Activated B cell treated with CpG ODN at 0.5 μM for 24 hours (primary cell): Measurements from ENCODE around the gene CCL7. TPM values are rescaled to one million over a fixed set of nuclear protein-coding genes. Genes with fewer than 3 reads are reported as not detected.

Experiments used
- ATAC-seq: fragments of 200-7000 bp; cut with Tn5 transposase; one replicate; pipeline ENCODE4 v1.10.0; 2021; ENCODE audit warnings: low read depth, mild to moderate bottlenecking, moderate library complexity
- CTCF ChIA-PET: fragments of 350-600 bp; sonication (Branson Sonifier 250); formaldehyde crosslinking; loops from one replicate; lab custom pipeline; 2021; ENCODE audit warnings: antibody characterized with exemption; lab: Charles Lee
- POLR2A ChIA-PET: fragments of 350-600 bp; sonication (Branson Sonifier 250); formaldehyde crosslinking; loops from one replicate; lab custom pipeline; 2021; ENCODE audit warnings: antibody characterized with exemption; lab: Charles Lee
- DNase-seq: peaks from one replicate; pipeline ENCODE4 v3.0.0; 2022
- H3K27ac Mint-ChIP-seq: one replicate; pipeline ENCODE4 v1.8.0; 2020; ENCODE audit warnings: mixed read lengths
- H3K27me3 Mint-ChIP-seq: one replicate; pipeline ENCODE4 v1.8.0; 2021; ENCODE audit warnings: mixed read lengths
- H3K36me3 Mint-ChIP-seq: one replicate; pipeline ENCODE4 v1.8.0; 2021; ENCODE audit warnings: low read depth, mixed read lengths
- H3K4me1 Mint-ChIP-seq: one replicate; pipeline ENCODE4 v1.8.0; 2021; ENCODE audit warnings: mixed read lengths
- H3K4me3 Mint-ChIP-seq: one replicate; pipeline ENCODE4 v1.8.0; 2020; ENCODE audit warnings: mild to moderate bottlenecking, mixed read lengths
- H3K9me3 Mint-ChIP-seq: one replicate; pipeline ENCODE4 v1.8.0; 2020; ENCODE audit warnings: mixed read lengths
- CTCF ChIP-seq: fragments of 200-600 bp; IDR thresholded peaks from one replicate; pipeline ENCODE4 v1.8.0; 2022; ENCODE audit warnings: antibody characterized with exemption, mild to moderate bottlenecking
- intact Hi-C: fragments of 100-400 bp; cut with micrococcal nuclease; formaldehyde crosslinking; loops from one replicate; pipeline ENCODE4 v1.15.1; 2024
- total RNA-seq: library from RNA; stranded (reverse); gene quantifications from 2 replicates; pipeline ENCODE4 v1.2.3, GENCODE V29; 2022

CCL7 gene
- total RNA-seq, 1 donor from 2014 or later = not detected

DNA sequence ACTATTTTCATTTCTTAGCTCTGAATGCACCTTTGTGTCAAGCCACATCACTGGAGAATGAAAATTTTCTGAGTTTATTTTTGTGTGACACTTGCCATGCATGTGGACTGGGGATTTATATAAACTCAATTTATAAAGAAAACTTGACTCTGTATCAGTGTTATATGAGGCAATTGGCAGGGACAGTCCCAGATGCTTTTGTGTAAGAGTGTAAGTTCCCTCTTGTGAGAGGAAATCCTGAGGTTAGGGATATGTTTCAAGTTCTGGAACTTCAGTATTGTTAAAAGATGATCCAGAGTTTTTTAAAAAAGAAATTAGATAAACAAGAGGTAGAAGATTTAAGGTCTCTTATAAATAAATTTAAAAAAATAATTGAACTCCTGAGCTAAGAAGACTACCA lies 38.4 kb downstream of the CCL7 start:
- ATAC-seq = no peak
- intact Hi-C loops = no loop called here
- Mint-ChIP-seq H3K4me1 (no peaks in the 10 kb centered on the region), H3K36me3 (no peaks in the 10 kb centered on the region), H3K27me3 (peaks cover 28% of the 10 kb centered on the region), H3K9me3 (no peaks in the 10 kb centered on the region), H3K4me3 (no peak overlapping the region), H3K27ac (no peak overlapping the region)
- ChIA-PET POLR2A (no interaction called here), CTCF (no interaction called here)
- no peak for TF ChIP-seq CTCF
- DNase-seq = no peak

- CTCF ChIA-PET = no interaction called here
- no peak overlapping the region for H3K27ac Mint-ChIP-seq
- H3K36me3 Mint-ChIP-seq = no peaks in the 10 kb centered on the region
- H3K27me3 Mint-ChIP-seq = peaks cover 34% of the 10 kb centered on the region
- no peak for DNase-seq
- ATAC-seq = no peak
- POLR2A ChIA-PET = no interaction called here
- no peak for TF ChIP-seq CTCF
- H3K4me1 Mint-ChIP-seq = peaks cover 3% of the 10 kb centered on the region
- no peak overlapping the region for H3K4me3 Mint-ChIP-seq
- intact Hi-C loops = no loop called here
- H3K9me3 Mint-ChIP-seq = no peaks in the 10 kb centered on the region
Measured at GRCh38 chr17:34311291-34311690, 41.3 kb downstream of the CCL7 start.

DNA sequence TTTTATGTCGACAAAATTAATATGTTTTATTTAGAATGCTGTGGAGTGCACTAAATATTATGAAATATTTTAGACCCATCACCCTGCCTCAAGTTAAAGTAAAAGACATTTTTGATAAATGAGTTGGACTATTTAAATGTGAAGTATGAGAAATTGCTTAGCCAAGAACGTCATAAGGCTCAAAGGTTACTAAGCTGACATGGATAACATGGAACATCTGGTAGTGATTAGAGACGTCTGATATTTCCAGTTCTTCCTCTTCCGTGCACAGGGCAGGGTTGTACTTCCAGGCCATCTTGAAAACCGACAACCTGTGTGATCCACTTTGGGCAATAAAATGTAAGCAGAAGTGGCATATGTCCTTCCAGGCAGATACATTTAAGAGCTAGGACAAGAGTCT lies 42.1 kb downstream of the CCL7 start:
- Mint-ChIP-seq H3K27ac (no peak overlapping the region), H3K4me3 (no peak overlapping the region), H3K36me3 (no peaks in the 10 kb centered on the region), H3K27me3 (peaks cover 32% of the 10 kb centered on the region), H3K9me3 (no peaks in the 10 kb centered on the region), H3K4me1 (peaks cover 3% of the 10 kb centered on the region)
- no peak for DNase-seq
- CTCF ChIA-PET = no interaction called here
- intact Hi-C loops = no loop called here
- ATAC-seq = no peak
- TF ChIP-seq CTCF = no peak
- POLR2A ChIA-PET = no interaction called here

DNA sequence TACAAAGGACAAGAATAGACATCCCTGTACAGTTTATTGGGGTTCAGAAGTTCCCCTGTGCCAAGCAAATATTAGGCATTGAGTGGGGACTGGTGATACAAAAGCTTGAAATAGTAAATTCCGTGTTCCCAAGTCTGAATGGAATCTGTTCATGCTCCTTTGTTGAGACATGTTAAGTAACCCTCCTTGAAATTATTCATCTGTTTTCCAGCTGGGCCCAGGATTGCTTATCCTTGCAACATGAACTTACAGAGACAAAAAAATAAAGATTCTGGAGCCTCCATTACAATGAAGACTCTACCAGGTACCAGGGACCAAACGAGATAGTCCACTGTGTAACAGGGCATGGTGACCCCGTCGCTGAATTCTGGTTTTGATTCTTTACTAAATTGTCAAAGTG lies 43.1 kb downstream of the CCL7 start:
- ATAC-seq (no peak), DNase-seq (no peak)
- POLR2A ChIA-PET = no interaction called here
- Mint-ChIP-seq H3K4me3 (no peak overlapping the region), H3K27me3 (peaks cover 27% of the 10 kb centered on the region), H3K4me1 (peaks cover 3% of the 10 kb centered on the region), H3K36me3 (no peaks in the 10 kb centered on the region), H3K9me3 (no peaks in the 10 kb centered on the region), H3K27ac (no peak overlapping the region)
- no peak for TF ChIP-seq CTCF
- intact Hi-C loops = no loop called here
- CTCF ChIA-PET = no interaction called here

DNA sequence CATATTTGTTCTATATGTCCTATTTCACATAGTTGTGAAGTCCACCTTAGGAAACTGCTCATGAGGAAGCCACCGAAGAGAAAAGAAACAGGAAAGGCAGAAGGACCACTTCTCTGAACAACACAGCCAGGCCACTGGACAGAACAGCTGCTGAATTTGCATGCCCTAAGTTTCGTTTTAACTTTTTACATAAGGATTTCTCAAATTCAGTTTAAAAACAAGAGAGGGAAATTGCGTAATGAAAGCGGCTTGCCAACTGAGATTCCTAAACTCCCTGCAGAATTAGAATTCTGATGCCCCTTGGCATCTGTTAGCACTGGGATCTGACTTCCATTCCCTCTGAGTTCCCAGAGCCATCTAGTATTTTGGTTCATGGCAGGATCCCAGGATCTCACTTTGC lies 44.3 kb downstream of the CCL7 start:
- ATAC-seq (no peak), DNase-seq (no peak)
- H3K27me3 Mint-ChIP-seq = peaks cover 25% of the 10 kb centered on the region
- H3K36me3 Mint-ChIP-seq = no peaks in the 10 kb centered on the region
- POLR2A ChIA-PET = no interaction called here
- no peak for TF ChIP-seq CTCF
- intact Hi-C loops = no loop called here
- H3K27ac Mint-ChIP-seq = no peak overlapping the region
- H3K4me3 Mint-ChIP-seq = no peak overlapping the region
- H3K9me3 Mint-ChIP-seq = no peaks in the 10 kb centered on the region
- H3K4me1 Mint-ChIP-seq = peaks cover 3% of the 10 kb centered on the region
- CTCF ChIA-PET = no interaction called here
